ENCODE results near the gene PRDX2. TPM values are rescaled to one million over a fixed set of nuclear protein-coding genes. Genes with fewer than 3 reads are reported as not detected.

The PRDX2 gene
- total and polyA plus RNA-seq, 2 of the 4 experiments (the other 2 are of a cell fraction), result 371 to 378 TPM

DNA sequence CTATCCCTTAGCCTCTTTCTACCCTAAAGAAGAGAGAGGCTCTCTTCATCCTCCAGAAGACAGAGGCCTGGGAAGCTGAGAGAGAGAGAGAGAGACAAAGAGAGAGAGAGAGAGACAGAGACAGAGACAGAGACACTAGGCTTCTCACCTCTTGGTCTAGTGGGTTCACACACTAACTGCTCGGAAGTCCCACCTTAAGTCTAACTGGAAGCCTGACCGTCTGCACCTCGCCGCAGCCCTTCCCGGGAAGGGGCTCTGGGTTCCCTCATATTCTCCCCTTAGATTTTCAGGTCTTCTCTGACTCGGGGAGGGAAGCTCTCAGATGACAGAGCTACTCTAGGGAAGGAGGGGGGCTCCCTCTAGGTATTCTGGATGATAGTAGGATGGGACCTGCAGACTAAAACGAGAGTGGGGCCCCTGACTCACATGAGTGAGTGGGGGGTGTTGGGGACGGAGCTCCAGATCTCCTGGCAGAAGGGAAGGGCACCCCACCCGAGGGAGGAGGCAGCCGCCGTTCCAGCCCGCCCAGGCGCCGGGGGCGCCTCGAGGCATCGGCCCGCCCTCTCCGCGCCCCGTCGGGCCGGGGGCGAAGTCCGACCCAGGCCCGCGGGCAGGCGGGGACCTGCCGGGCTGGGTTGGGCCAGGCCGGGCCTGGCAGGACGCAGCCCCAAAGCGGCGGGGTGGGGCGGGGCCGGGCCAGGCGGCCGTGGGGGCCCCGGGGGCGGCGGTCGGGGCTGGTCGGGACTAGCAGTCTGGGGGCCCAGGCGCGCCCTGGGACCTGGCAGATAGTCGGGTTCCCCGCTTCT lies 12.3 kb downstream of the PRDX2 start:
- H3K9me1 ChIP-seq (ENCODE audit: insufficient read depth, low read length), result peaks cover 13% of the 10 kb centered on the region
- H2AK9ac ChIP-seq (replicated peaks; ENCODE audit: low read depth, low read length, poor library complexity), result peak overlapping the region; percentile 82
- DNase-seq (peak; percentile 18), ATAC-seq (ENCODE audit: low read depth) (no peak; the same call in 1 of the 2 replicates)
- H3K4me1 ChIP-seq (ENCODE audit: control insufficient read depth, insufficient read depth, low read length), result peaks cover 32% of the 10 kb centered on the region
- H4K5ac ChIP-seq (ENCODE audit: low read depth, low read length), result peak overlapping the region; percentile 91
- peak overlapping the region; percentile 93 for H3K23ac ChIP-seq (ENCODE audit: low read depth, low read length)
- 0% methylated on average over 12 of the region's 46 CpGs; no CpG with 5 or more reads in 1 of the 2 experiments for whole genome bisulfite sequencing, 2 experiments (ENCODE audit: extremely low coverage in 2 of 2, insufficient read length in 1 of 2)
- H3K56ac ChIP-seq (ENCODE audit: extremely low read depth, insufficient read depth, low read length), result peak overlapping the region; percentile 69
- peak overlapping the region; percentile 89 for H3K27ac ChIP-seq (ENCODE audit: insufficient read depth, low read length)
- H3K18ac ChIP-seq (ENCODE audit: low read depth, low read length), result peak overlapping the region; percentile 69
- H3K14ac ChIP-seq (replicated peaks; ENCODE audit: low read depth, low read length), result peak overlapping the region; percentile 96
- H4K8ac ChIP-seq (ENCODE audit: low read depth in 2 of 2, low read length in 2 of 2), result peak overlapping the region; percentile 56 to 93
- peak overlapping the region; percentile 27 for H3K4me3 ChIP-seq (ENCODE audit: insufficient read depth, low read depth, low read length)
- H2BK15ac ChIP-seq (ENCODE audit: low read depth, low read length), result peak overlapping the region; percentile 21; the same call in 2 of the 3 replicates
- no peaks in the 10 kb centered on the region for H3K36me3 ChIP-seq (ENCODE audit: control insufficient read depth, insufficient read depth, low read length)
- TF ChIP-seq BHLHE40 (IDR thresholded peaks at IDR 0.05; ENCODE audit: low read depth, low read length) (no peak), NFE2L2 (IDR thresholded peaks at IDR 0.05; ENCODE audit: low read depth, low read length) (no peak), RAD21 (IDR thresholded peaks at IDR 0.05; ENCODE audit: low read length) (no peak), CHD1 (IDR thresholded peaks at IDR 0.05; ENCODE audit: low read depth, low read length) (no peak), POLR2A (IDR thresholded peaks at IDR 0.05; ENCODE audit: low read depth, low read length) (no peak), SMC3 (IDR thresholded peaks at IDR 0.05; ENCODE audit: low read depth, low read length) (no peak), FOS (IDR thresholded peaks at IDR 0.05; ENCODE audit: low read depth, low read length) (no peak), RFX5 (IDR thresholded peaks at IDR 0.05; ENCODE audit: low read depth, low read length) (no peak), MXI1 (IDR thresholded peaks at IDR 0.05; ENCODE audit: borderline replicate concordance, low read depth, low read length) (no peak), MAFK (IDR thresholded peaks at IDR 0.05; ENCODE audit: low read depth, low read length) (no peak), RCOR1 (IDR thresholded peaks at IDR 0.05; ENCODE audit: insufficient replicate concordance, low read length) (no peak), ELK1 (IDR thresholded peaks at IDR 0.05; ENCODE audit: borderline replicate concordance, low read depth, low read length) (no peak)
- TF ChIP-seq, protein P1, sequence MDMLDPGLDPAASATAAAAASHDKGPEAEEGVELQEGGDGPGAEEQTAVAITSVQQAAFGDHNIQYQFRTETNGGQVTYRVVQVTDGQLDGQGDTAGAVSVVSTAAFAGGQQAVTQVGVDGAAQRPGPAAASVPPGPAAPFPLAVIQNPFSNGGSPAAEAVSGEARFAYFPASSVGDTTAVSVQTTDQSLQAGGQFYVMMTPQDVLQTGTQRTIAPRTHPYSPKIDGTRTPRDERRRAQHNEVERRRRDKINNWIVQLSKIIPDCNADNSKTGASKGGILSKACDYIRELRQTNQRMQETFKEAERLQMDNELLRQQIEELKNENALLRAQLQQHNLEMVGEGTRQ (IDR thresholded peaks at IDR 0.05; ENCODE audit: low read depth, low read length), result no peak
- TF ChIP-seq, protein P2, sequence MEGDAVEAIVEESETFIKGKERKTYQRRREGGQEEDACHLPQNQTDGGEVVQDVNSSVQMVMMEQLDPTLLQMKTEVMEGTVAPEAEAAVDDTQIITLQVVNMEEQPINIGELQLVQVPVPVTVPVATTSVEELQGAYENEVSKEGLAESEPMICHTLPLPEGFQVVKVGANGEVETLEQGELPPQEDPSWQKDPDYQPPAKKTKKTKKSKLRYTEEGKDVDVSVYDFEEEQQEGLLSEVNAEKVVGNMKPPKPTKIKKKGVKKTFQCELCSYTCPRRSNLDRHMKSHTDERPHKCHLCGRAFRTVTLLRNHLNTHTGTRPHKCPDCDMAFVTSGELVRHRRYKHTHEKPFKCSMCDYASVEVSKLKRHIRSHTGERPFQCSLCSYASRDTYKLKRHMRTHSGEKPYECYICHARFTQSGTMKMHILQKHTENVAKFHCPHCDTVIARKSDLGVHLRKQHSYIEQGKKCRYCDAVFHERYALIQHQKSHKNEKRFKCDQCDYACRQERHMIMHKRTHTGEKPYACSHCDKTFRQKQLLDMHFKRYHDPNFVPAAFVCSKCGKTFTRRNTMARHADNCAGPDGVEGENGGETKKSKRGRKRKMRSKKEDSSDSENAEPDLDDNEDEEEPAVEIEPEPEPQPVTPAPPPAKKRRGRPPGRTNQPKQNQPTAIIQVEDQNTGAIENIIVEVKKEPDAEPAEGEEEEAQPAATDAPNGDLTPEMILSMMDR (conservative IDR thresholded peaks at IDR 0.05; ENCODE audit: low read depth, low read length), result no peak
- H2BK120ac ChIP-seq (ENCODE audit: low read depth, low read length), result peak overlapping the region; percentile 86
- no TSS peak for BruUV-seq (replicated peaks)
- intact Hi-C loops (cut with micrococcal nuclease), result no loop called here
- ChIA-PET CTCF (interaction anchor here (1.2 kb wide), 1 partner anchor 11 kb away, joined by 4 read pairs; no protein-coding TSS in a partner anchor), POLR2A (ENCODE audit: unreplicated experiment) (interaction anchor here (0.6 kb wide), 1 partner anchor 45 kb away, joined by 3 read pairs; no protein-coding TSS in a partner anchor)
- H3K27me3 ChIP-seq (ENCODE audit: control insufficient read depth, insufficient read depth, low read length), result no peaks in the 10 kb centered on the region
- dilution Hi-C loops (cut with HindIII; ENCODE audit: low sequenced_read_pairs, unreplicated experiment), result no loop called here
- H2AFZ ChIP-seq (replicated peaks; ENCODE audit: low read length, poor library complexity), result peak overlapping the region; percentile 81
- H3K9me3 ChIP-seq (ENCODE audit: control insufficient read depth, insufficient read depth, low read length), result no peaks in the 10 kb centered on the region
- in situ Hi-C loops (cut with MboI; ENCODE audit: low sequenced_read_pairs), result loop anchor here (25.0 kb wide), 1 partner anchor 1048 kb away; no protein-coding TSS in a partner anchor
- peak overlapping the region; percentile 94 for H4K91ac ChIP-seq (ENCODE audit: insufficient read depth, low read depth, low read length)
- peak overlapping the region; percentile 84 for H2AK5ac ChIP-seq (ENCODE audit: low read depth, low read length)
- peak overlapping the region; percentile 89 for H3K4ac ChIP-seq (ENCODE audit: low read depth, low read length)
- peak overlapping the region; percentile 64 for H2BK20ac ChIP-seq (ENCODE audit: low read depth, low read length)
- peak overlapping the region; percentile 91 for H2BK5ac ChIP-seq (ENCODE audit: low read depth, low read length, poor library complexity, severe bottlenecking)
- H3K79me1 ChIP-seq (ENCODE audit: low read depth in 1 of 2, low read length in 2 of 2), result peaks cover 0 to 40% of the 10 kb centered on the region in 2 experiments; a peak in 2 of 4 replicates
- peaks cover 20% of the 10 kb centered on the region for H4K20me1 ChIP-seq (ENCODE audit: insufficient read depth, low read length)
- H3K9ac ChIP-seq (ENCODE audit: low read depth, low read length), result peak overlapping the region; percentile 80
- peak overlapping the region; percentile 87 for H3K4me2 ChIP-seq (ENCODE audit: low read depth, low read length)
